GM19238 (cell line): Measurements from ENCODE around the gene CCDC142.

Source experiments
- DNase-seq: peaks from one replicate; pipeline ENCODE4 v3.0.0; 2011; ENCODE audit warnings: low spot score; ENCODE audit not compliant: insufficient read length

The CCDC142 gene

GRCh38 chr2:74514368-74515270 is 31.8 kb upstream of the CCDC142 start, which contains the start of gene TLX2:
Gene TLX2 (plus strand): TSS chr2:74514450. CDS start chr2:74514807, 357 bp downstream.
- DNase-seq, result no peak

DNA sequence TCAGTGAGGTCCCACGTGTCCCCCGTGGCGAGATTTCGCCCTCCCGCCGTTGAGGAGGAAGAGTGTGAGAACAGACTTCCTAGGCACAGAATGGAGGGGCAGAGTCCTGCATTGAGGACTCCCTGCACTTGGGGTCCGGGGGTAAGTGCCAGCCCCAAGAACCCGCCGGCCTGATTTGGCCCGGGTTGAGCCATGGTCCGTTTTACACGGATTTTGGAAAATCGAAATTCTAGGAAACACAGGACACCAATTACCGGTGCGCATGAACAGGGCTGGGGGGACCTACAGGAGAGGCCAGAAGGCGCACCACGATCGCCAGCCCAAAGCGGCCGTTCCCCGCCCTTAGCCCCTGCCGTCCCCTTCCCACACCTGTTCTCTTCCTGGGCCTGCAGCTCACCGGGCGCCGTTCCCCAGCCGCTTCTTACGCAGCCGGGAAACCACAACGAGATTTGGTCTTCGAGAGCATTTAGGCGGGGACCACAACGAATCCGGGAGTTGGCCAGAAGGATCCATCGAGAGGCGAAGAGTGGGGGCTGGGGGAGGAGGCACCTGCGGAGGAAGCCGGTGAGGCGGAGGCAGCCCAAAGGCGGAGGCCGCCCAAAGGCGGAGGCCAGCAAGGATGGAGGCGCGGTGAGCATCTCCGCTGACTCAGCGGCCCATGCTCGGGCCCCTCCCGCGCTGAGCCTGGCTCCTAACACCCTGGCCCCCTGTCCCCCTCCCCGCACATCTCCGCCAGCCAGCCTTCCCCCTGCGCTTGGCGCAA is 31.0 kb upstream of the CCDC142 start:
- no peak for DNase-seq

- no peak for DNase-seq
Measured at GRCh38 chr2:74512744-74513604, 30.2 kb upstream of the CCDC142 start.

DNA sequence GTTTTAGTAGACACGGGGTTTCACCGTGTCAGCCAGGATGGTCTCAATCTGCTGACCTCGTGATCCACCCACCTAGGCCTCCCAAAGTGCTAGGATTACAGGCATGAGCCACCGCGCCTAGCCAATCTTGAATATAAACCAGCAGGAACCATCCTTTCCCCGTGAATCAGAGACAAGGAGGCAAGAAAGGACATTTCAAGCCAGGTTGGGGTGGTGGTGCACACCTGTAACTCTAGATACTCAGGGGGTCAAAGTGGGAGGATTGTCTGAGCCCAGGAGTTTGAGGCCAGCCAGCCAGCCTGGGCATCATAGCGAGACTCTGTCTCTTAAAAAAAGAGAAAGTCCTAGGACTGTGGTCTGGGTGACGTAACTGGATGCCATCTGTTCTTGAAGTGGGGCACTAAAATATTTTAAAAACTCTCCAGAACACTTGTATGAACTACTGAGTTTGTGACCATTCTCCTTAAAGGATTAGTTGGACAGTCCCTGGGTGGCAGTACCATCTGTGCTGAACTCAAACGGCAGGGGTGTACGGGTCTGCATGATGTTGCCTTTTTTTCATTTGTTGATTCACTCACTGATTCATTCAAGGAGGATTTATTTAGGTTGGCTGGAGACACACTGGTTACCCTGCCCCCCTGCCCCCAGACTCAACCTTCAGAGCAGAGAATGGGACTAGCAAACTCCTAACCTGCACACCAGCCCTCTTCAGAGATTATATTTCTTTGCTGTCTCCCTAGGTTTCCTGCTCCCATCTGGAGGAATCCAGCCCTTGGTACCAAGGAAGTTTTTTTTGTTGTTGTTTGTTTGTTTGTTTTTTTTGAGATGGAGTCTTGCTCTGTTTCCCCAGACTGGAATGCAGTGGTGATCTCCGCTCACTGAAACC is 28.5 kb upstream of the CCDC142 start:
- DNase-seq, result no peak

- no peak for DNase-seq
Measured at GRCh38 chr2:74510272-74510671, 27.5 kb upstream of the CCDC142 start.

DNA sequence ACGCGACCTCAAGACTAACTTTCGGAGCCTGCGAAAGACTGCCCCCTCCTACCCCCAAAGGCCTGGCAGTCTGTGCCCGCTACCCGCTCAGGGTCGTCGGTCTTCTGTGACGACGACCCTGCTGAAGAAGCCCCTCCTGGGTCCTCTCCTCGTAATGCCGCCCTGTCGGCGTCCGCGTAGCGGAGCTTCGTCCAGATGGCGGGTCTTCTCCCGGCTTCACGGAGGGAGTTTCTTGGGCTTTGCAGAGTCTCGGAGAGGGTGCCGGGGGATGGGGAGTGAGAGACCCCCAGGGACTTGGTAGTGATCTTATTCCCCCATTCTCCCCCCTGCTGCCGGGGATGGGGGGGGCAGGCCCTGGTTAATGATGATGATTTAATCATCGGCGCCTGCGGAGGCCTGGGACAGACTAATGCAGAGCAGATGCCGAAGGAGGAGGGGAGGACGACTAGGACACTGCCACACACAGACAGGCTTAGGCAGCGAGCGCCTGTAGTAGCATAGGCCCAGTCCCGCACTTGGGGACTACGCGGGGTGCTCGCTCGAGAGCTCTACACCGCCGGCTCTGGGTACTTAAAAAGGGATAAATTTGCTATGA is 25.2 kb upstream of the CCDC142 start:
- no peak for DNase-seq

GRCh38 chr2:74507145-74507925 is 24.5 kb upstream of the CCDC142 start, which contains the start of gene PCGF1:
Gene PCGF1 (minus strand): TSS chr2:74507695. CDS start chr2:74507668, 27 bp downstream.
- peak; percentile 98 for DNase-seq

DNA sequence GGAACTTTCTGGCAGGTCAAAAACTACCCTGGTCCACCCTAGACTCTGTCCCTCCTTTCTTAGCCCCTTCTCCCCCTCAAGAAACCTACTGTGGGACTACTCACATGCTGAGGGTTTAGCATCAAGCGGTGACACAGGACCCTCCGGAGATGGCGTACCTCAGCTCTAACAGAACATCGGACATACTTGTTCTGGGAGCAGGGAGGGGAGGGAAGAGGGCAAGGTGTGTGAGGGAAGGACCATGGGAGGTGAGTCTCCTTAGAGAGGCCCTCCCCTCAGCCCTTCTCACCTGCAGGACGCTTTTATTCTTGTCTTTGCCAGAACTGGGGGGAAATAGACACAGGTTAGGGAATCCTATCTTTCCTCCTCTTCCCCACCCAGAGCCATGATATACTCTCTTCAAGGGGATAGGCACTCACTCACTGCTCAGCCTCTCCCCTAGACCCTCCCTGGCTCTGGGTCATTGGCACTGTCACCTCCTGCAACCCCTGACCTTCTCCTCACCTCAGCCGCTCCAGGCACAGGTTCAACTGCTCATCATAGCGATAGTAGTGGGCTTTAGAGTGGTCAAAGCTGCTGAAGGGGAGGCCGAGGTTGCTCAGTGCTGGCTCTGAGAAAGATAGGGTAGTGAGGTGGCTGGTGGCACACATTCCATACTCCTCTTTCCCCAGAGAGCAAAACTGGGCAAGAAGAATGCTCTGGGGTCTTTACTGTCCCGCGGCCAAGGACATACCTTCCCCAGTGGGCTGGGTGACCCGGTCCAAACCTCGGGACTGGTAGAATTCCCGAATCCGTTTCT is 22.8 kb upstream of the CCDC142 start:
- no peak for DNase-seq

DNA sequence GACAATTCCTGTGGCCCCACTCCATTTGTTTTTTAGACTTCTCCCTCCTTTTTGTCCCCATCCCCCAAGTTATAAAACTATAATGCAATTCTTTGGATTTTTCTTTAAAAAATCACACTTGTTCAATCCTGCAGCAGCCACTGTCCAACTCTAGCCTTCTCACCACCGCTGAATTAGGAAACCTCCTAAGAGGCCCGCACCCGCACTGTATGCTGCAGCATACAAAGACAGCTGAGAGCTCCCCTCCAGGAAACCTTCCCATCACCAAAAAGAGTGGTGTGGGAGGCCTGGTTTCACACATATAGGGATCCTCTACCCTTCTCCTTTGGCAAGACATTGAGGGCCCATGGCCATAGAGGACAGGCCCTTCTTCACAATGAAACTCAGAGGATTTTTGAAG is 21.8 kb upstream of the CCDC142 start:
- no peak for DNase-seq

DNA sequence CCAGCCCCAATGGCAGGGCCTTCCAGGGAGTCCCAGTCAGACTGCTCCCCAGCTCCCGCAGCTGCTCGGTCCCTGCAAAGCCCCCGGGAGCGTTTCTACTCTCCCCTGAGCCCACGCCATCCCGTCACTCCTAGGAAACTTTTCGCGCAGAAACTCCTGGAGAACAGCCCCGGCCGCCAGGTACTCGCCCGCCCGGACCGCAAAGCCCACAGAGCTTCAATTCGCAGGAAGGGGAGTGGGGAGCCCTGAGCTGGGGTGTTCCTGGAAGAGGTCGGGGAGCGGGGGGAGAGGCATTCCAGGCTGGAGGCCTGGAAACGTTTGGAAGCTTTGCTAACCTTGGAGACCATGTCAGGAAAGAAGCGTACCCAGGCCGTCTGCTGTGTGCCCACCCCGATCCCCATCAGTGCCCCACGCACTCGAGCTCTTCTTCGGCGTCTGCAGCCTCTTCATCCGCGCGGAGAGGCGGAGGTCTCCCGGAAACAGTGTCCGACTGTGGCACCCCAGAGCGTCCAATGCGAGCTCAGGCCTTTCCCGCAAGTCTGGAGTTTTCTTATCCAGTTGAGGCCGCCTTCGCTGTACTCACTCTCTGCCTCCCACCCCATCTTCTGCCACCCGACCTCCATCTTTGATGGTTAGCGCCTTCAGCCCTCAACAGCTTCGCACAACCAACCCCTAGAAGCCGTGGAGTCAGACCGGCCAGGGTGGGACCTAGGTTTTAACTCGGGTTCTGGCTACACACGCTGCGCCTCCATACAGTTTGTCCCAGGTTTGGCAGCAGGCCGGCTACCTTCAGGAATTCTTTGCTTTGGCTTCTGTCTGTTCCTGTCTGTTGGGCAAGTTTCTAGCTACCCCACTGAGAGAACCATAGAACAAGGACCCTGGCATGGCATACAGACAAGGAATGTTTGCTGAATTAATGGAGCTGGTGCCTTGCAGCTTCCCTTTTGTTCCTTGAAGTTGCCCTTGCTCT is 21.0 kb upstream of the CCDC142 start:
- no peak for DNase-seq

GRCh38 chr2:74502720-74503505 is 20.1 kb upstream of the CCDC142 start:
- no peak for DNase-seq

DNA sequence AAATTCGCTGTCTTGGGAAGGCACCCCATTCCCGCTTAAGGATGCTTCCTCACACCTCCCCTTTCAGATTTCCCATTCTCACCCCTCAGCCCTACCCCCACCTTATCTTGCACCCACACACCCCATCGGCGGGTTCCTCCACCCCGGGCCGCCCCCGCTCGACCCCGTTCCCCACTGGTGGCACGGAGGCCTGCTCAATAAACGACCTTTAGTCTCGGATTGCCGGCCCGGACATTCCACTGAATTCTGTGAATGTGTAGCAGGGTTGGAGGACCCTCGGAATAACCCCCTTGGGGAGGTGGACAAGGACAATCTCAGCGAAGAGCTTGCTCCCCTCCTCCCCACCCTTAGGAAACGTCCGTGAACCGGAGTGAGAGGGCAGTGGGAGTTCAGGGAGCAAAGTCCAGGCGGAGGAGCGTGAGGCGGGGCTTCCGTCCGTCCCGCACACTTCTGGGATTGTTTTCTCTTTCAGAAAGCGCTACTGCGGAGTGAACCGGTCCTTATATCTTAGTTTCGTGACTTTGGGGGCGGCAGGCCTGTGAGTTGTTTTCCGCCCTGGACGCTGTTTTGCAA is 19.4 kb upstream of the CCDC142 start:
- no peak for DNase-seq

DNA sequence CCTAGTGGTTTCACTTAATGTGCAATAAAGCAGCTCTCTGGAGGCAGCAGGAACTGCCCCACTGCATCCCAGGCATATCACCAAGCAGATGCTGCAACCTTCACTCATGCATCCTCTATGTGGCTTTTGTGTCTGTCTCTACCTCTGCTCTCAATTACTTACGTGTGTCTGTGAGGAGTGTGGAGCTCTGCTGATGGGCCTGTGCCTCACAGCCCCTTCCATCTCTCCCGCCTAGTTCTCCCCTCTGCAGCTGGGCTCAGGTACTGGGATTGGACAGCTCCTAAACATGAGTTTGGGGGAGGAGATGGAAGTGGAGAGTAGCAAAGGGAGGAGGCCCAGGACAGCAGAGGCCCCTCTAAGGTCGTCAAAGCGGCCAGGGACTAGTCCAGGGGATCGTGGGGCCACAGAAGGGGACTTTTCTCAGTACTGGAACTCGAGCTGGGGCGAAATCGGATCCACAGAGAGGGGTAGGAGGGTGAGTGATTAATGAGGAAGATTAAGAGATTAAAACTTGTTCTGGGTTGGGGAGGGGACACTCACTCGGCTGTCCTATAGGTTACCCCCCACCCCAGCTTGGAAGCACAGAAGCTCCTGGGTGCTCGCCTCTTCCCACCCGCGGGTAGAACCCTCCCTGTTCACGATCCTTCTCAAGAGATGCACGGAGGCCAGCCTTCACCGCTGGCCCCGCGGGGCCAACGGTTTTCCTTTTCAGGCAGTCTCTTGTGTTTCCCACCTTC is 18.7 kb upstream of the CCDC142 start:
- DNase-seq, result no peak

GRCh38 chr2:74500578-74500946 is 17.8 kb upstream of the CCDC142 start:
- no peak for DNase-seq

- DNase-seq, result no peak
Measured at GRCh38 chr2:74499940-74500577, 17.3 kb upstream of the CCDC142 start.
